GM19240 (cell line): ENCODE results near the gene NTM.
"Not testable (repeated sequence)": the region's sequence is repeated elsewhere in the genome, so short reads cannot be mapped to it uniquely, and the experiment has no call there.

ENCODE experiments used
- DNase-seq: peaks from one replicate; pipeline ENCODE4 v3.0.0; 2011; ENCODE audit warnings: low spot score; ENCODE audit not compliant: insufficient read length

Gene NTM

DNA sequence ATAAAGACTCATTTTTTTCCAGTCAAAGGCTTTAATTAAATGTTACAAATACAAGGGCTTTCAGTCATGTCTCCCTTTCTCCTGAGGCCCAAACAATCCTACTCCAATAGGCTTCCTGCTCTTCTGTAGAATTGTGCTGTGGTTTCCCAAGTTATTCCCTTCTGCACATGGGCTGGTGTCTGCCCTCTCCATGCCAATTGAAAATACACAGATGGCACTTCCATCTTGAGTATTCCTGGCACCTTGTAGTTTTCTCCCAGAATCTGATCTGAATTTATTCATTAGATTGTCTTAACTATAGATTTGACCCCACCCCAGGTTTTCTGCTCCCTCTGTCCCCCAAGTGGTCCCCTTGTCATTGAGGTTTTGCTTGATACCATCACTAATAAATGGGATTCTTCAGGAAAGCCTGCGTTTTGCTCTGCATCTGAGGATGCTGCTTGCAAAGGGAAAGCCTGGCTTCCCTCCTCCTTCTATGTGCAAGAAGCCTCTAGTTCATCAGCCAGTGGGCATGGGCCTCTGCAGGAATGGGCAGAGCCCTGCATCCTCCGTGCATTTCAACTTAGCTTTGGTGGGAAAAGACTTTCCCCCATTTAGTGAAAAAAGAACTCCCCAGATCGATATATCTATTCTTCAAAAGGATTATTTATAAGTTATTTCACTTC, 926.7 kb downstream of the NTM start:
- DNase-seq, result no peak

DNA sequence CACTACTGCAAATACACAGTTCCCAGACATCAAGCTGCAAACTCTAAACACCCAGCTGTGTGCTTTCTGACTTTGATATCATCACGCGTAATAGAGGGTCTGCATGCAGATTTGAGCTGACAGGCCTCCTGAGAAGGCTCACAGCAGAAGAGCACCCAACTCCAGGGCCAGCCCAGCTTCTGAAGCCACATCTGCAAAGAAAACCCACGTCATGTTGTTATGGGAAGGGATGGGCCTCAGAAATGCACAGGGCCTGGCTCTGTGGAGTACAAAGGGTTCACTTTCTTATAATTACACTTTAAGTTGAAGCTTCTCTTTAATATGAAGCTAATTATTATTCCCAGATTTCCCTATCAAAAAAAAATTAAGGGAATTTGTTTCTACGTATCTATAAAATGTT, 927.9 kb downstream of the NTM start:
- DNase-seq, result no peak

DNA sequence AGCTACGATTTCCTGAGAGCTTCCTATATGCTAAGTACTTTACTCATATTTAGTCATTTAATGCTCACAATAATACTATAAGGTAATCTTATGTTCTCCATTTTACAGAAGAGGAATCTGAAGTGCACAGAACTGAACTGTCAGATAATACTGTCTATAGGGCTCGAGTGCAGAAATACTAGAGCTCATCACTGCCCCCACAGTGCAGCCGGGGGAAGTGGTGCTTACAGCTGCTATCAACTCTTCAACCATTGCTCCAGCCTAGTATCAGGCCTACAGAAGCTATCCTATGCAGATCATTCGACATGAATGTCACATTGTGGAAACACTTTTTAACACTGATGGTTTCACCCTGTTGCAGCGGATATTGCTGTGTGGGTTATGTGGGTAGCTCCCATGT, 929.9 kb downstream of the NTM start:
- DNase-seq, result no peak

DNA sequence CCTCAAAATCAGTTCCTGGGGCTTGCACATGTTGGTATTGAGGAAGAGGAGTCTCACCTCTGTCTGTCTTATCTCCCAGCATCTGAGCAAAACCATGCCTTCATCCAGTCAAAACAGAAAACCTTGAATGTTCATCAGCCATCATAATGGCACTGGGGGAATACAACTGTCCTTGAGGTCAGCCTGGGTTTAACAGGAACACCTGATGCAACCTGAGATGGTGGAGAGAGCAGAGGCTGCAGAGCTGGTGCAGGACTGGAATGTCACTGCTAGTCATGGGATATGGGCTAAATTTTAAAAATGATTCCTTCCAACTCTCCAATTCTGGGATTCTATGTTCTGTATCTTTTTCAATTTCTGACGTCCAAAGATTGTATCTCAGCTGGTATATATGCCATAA, 931.0 kb downstream of the NTM start:
- DNase-seq, result no peak

DNA sequence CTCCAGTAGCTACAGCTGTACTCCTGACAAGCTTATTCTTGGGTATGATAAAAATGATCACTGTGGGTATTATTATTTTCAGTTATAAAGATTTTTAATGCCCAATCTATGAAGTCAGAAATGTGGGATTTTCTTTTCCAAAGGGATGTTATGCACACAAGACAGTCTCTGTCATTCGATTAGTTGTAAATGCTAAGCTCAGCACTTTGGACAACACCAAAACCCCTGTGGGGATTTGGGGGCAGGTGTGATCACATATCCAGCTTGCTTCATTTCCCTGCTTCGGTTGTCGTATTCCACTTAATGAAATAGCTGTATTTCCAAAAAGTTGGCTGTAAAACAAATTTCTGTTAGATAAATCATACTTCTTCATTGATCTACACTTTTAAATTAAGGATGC, 931.5 kb downstream of the NTM start:
- no peak for DNase-seq

DNA sequence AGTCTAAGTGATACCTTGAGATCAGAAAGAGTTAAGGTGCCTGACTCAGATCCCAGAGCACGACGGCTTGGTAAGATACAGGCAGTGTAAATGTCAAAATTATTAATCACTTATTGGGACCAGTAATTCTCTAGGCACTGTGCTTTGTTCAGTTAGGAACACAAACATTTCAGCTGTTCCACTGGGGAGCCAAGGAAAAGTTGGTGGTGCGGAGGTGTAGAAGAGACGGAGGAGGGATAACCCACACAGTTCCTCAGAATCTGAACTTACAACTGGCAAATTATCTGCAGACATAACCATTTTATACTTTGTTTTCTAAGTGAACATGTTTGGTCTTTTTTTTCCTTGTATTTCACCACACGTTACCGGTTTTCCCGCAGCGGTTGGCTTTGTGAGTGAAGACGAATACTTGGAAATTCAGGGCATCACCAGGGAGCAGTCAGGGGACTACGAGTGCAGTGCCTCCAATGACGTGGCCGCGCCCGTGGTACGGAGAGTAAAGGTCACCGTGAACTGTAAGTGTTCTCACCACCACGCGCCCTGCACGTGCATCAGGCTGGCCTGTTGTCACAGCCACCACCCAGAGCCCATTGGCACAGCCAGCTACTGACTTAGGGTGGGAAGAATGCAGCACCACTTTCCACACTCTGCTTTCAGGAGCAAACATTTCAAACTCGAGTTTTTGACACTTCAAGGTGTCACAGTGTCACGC, 937.0 kb downstream of the NTM start:
- DNase-seq, result no peak

DNA sequence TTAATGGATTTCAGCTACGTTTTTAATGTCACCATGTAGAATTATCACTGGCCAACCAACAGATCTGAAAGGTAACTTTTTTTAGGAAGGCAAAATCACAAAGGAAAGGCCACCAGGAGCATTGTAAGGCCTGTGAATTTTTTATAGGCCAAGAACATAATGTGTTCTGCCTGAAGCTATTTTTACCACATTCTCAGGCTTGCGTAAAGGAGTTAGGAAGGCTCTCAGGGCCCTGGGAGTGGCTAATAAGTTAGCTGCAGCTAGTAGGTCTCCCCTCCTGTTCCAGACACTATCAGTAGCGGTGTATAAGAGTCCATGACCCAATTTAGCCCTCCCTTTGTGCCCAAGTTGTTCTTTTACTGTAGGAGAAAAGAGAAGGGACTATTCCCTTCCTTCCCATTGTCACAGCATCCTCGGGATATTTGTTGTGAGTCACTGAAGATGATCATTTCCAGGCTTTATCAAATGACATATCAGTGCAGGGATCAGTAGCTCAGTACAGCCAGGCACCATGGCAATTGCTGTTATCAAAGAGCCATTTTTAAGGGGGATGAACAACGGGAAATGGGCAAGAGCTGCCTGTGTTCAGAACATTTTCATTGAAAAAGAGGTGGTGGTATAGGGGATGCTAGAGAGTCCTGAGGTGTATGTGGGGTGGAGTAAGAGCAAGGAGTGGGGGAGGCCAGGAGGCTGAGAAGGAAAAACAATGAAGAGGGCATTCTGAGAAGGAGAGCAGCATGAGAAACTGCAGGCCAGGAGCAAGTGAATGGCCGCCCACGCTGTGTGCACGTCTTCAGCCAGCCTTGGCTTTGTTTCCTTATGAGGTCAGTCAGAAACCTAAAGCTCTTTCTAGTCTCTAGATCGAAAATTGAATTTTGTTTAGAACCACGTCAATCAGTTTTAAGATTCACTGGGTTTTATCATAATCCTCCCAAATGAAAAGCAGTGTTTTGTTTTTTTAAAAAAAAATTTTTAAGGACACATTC, 940.3 kb downstream of the NTM start:
- no peak for DNase-seq

DNA sequence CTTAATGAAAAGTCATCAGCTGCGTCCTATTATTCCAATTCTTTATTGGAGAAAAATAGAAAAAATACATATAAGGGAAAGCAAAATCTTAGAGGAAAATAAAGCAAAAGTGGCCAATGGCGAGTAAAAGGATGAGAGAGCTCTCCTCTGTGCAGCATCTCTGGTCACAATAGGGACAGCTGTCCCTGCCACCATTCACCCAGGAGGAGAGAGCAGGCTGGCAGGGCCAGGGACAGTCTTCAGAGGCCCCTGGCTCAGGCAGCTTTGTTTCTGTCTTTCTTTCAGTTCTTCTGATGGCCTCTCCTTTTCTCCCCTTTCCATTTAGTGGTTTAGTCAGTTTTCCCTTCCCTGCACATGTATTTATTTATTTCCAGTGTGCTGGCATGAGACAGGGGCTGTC, 941.3 kb downstream of the NTM start:
- DNase-seq, result no peak

DNA sequence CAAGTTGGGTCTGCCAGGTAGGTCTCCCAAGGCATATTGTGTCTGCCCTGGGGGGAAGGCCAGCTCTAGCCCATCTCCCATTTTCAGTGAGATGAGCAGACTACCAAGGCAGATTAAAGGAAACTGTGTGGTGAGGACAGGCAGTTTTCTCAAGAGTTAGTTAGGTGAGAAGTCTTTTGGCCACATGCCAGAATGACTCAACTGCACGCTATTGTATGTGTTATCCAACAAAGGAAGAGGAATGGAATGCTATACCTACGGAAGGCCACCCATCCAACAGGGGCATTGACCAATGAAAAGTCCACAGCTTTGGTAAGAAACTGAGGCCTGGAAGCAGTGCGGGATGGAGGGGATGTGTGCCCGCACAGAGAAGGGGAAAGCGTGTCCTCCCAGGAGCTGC, 941.7 kb downstream of the NTM start:
- no peak for DNase-seq

DNA sequence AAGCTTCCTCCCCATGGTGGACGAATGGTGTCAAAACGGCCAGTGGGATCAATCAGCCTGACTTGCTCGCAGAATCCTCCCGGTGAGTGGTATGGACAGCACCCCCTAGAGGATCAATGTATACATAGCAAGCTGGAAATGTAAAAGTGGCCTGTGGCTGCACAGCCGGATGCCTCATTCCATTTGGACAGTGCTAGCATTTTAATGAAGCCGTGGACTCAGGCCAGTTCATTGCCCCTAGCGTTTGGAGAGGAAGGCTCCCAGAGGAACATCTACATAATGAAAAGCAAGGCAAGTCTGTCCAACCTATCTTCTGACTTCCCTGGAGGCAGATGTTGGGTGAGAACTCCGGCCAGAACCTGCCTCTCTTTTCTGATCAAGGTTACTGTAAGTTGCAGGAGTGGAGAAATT, 942.3 kb downstream of the NTM start:
- peak; percentile 8 for DNase-seq

DNA sequence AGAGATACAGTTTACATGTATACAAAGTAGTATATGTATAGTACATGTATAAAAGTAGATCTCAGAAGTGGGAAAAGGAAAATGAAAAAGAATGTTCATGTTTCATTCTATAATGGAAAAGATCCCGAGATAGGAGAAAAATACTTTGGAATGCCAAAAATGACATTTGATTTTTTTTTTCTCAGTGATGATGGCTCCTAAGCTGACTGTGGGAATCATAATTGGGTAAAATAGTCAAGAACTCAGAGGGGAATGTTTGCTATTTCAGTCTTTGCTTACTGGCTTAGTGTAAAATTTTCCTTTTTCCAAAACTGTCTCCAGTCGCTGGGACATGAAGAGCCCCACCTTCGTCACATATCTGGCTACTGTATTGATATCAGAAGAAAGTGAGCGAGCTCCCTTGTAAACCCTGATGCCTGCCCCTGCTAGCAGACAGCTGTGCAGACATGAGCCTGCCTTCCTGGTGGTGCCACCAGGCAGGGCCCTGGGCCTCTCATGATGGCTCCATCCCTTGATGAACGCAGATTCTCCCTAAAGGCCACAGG, 944.6 kb downstream of the NTM start:
- no peak for DNase-seq

DNA sequence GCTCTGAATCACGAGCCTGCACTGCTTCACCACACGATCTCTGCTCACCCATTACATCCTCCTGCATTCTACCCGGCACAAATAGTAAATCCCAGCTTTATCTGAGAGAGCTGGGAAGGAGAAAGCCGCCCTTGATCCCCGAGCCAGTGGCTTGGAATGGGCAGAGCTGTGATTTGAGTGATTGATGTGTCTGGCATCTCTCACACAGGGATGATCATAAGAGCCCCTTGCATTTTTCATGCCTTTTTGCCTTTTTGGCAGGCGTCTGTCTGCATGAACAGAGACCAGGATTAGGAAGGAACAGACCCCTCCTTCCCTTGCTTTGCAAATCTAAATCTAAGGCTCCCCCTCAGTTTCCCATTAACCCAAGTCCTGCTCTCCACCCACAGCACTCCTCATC, 945.3 kb downstream of the NTM start:
- DNase-seq, result no peak

DNA sequence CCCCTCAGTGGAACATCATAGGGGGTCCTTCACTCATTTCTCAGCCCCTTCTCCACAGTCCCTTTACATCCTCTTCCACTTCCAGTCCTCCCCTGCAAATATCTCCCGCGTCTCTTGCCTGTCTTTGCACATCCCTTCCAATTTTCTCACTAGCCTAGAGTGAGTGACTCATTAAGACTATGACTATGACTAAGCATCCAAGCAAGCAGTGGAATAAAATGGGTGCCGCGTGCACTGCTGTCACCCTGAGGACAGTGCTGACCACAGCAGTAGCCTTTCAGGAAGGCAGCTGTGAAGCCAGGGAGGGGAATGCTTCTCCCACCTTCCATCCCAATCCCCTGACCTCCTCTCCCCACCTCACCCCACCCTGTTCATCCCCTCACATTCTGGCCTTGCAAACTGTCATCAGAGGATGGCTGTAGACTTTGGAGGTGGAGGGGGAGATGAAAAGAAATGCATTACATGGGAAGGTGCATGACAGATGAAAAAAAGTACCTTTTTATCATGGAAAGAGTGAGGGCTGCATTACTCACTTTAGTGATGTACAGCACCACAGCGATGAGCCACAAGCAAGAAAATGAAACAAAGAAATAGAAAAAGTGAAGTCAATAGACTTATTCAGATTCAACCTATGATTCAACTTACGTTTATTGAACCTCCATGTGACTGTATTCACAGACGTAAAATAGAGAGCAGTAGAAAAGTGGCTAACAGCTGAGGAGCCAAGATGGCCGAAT, 948.2 kb downstream of the NTM start:
- no peak for DNase-seq

DNA sequence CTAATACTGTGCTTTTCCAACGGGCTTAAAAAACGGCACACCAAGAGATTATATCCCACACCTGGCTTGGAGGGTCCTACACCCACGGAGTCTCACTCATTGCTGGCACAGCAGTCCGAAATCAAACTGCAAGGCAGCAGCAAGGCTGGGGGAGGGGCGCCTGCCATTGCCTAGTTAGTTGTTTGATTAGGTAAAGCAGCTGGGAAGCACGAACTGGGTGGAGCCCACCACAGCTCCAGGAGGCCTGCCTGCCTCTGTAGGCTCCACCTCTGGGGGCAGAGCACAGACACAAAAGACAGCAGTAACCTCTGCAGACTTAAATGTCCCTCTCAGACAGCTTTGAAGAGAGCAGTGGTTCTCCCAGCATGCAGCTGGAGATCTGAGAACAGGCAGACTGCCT, 949.0 kb downstream of the NTM start:
- not testable (repeated sequence) for DNase-seq

DNA sequence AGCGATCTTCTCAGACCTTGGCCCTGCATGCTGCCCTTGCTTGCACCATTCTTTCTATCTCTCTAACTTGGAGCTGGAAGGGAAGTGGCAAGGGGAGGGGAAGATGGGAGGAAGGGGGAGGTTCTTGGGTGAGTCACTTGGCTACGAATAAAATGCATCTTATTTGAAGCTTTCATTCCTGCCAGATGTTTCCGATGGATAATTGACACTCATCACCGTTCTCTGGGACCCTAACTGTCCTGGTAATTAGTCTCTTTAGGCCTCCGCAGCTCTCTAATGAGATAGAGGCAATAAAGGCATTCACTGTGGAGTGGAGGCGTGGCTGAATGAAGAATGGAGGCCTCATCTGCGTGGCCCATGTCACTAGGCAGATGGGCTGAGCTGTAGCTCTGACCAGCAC, 960.1 kb downstream of the NTM start:
- DNase-seq, result no peak

DNA sequence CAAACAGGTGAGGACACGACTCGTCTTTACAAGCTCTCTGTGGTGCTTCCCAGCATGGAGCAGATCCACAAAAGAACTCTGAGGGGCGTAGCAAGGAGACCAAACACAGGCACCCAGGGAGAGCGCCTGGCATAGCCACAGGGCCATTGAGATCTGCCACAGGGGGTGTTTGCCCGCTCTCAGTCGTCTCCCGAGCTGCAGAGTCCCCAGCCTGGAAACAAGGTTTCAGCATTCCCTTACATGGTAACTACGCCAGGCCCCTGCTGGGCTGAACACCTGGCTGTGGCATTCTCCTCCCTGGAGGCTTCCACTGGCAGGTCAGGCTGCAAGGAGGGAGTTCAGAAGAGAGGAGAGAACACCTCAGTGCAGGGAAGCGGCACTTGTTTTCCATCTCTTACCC, 962.1 kb downstream of the NTM start:
- no peak for DNase-seq

DNA sequence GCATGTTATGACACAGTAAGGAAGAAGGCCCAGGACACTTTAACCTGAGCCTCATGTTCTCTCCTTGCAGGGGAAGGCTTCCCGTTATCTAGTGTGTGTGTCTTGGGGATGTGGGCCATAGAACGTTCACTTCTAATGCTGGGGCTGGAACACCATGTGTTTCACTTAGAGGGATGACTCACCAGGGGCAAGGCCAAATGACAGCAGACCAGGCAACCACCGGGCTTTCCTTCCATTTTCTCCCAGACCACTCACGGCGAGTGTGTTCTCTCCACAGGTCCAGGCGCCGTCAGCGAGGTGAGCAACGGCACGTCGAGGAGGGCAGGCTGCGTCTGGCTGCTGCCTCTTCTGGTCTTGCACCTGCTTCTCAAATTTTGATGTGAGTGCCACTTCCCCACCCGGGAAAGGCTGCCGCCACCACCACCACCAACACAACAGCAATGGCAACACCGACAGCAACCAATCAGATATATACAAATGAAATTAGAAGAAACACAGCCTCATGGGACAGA, 964.4 kb downstream of the NTM start:
- no peak for DNase-seq

DNA sequence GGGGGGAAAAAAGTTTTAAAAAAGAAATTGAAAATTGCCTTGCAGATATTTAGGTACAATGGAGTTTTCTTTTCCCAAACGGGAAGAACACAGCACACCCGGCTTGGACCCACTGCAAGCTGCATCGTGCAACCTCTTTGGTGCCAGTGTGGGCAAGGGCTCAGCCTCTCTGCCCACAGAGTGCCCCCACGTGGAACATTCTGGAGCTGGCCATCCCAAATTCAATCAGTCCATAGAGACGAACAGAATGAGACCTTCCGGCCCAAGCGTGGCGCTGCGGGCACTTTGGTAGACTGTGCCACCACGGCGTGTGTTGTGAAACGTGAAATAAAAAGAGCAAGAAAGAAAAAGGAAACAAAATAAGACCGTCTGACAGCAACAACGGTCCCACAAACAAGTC, 964.9 kb downstream of the NTM start:
- no peak for DNase-seq

DNA sequence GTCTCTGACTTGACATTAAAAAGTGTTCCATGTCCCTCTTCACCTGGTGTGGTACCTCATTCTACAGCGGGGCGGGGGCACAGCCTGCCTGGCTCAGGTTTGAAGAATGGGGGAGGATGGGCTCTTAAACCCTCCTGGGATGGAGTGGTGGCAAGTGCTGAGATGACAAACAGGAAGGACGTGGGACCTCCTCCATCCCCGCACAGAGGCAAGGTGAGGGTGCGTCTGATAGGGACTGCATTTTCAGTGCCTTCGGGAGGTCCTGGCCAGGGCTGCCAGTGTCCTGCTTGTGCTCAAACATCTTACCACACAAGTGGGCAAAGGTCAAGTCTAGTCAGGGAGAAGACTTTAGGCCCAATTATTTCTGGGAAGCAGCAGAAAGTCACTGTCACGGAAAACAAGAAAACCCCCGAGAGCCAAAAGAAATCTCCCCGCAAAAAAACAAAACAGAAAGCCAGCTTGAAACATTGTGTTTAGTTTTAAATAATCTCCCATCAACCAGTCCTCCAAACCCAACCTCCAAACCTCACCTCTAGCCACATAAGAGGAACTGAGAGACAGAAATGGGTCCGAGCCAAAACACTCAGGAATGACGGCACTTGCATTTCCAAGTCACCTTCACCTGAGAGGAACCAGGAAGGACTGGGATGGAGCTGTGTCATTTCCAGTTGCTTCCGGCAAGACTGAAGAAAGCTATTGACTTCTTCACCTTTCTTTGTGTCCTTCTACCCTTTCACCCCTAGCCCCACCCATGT, 966.5 kb downstream of the NTM start:
- DNase-seq, result no peak

DNA sequence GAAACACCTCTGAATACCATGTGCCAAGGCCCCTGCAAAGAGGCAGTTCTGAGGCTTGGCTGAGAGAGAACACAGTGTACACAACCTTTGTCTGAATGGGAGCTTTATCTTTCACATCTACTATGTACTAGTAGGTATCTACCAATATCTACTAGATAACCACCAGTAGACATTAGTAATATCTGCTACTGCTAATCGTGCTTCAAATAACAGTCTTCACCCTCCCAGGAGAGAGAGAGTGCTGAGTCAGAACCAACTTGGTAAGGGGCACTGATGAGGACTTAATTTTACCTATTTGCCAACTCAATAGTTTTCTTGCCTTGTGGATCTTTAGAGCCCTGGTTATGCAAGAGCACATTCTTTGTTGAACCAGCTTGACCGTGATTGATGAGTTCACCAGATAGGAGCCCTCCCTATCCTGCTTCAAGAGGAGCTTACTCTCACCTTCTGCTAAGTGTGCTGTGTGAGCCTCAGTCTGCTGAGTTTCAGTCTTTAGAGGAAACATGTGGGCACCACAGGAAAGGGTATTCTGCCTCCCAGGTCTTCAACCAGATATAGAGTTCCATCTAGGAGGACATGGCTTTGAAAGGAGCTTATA, 967.5 kb downstream of the NTM start:
- DNase-seq, result no peak
